ENCODE results near the gene ROS1. TPM values are rescaled to one million over a fixed set of nuclear protein-coding genes. Genes with fewer than 3 reads are reported as not detected.

Gene ROS1
- total RNA-seq, 1 donor from 2014 or later, result not detected

GRCh38 chr6:117423754-117424153 lies 2.0 kb downstream of the ROS1 start:
- Histone ChIP-seq H3K27me3 (ENCODE audit: insufficient read depth, low read length) (no peaks in the 10 kb centered on the region), H3K4me1 (ENCODE audit: insufficient read depth, low read length) (no peaks in the 10 kb centered on the region), H3K9ac (ENCODE audit: low read length) (no peak overlapping the region), H3K9me3 (ENCODE audit: insufficient read depth, low read depth, low read length) (no peaks in the 10 kb centered on the region), H4K20me1 (ENCODE audit: insufficient read depth, low read length) (no peaks in the 10 kb centered on the region), H3K4me2 (ENCODE audit: low read length) (no peak overlapping the region), H3K27ac (ENCODE audit: low read depth, low read length) (no peak overlapping the region), H3K79me2 (ENCODE audit: insufficient read depth, low read length) (no peaks in the 10 kb centered on the region), H2AFZ (ENCODE audit: low read depth, low read length) (no peak overlapping the region), H3K36me3 (ENCODE audit: insufficient read depth, low read length) (no peaks in the 10 kb centered on the region), H3K4me3 (ENCODE audit: insufficient read depth, low read depth, low read length) (no peak overlapping the region)
- DNase-seq (ENCODE audit: low read depth), result no peak
- no peak overlapping the region for H3K27ac Mint-ChIP-seq (ENCODE audit: unreplicated experiment)
- H3K4me3 Mint-ChIP-seq (ENCODE audit: unreplicated experiment), result no peak overlapping the region
- no peaks in the 10 kb centered on the region for H3K27me3 Mint-ChIP-seq (ENCODE audit: low read depth, unreplicated experiment)
- no peaks in the 10 kb centered on the region for H3K9me3 Mint-ChIP-seq (ENCODE audit: unreplicated experiment)
- FAIRE-seq, result no peak
- no peaks in the 10 kb centered on the region for H3K4me1 Mint-ChIP-seq (ENCODE audit: low read depth, unreplicated experiment)
- H3K36me3 Mint-ChIP-seq (ENCODE audit: low read depth, unreplicated experiment), result no peaks in the 10 kb centered on the region
- TF ChIP-seq EZH2 (IDR thresholded peaks at IDR 0.05; ENCODE audit: insufficient read depth, low read length), result no peak
- no peak for TF ChIP-seq CTCF (IDR thresholded peaks at IDR 0.05; ENCODE audit: insufficient read depth, low read depth, low read length)

GRCh38 chr6:117418320-117418719 lies 7.4 kb downstream of the ROS1 start:
- FAIRE-seq (no peak), DNase-seq (ENCODE audit: low read depth) (no peak)
- H3K27me3 Mint-ChIP-seq (ENCODE audit: low read depth, unreplicated experiment), result peaks cover 3% of the 10 kb centered on the region
- Histone ChIP-seq H3K4me2 (ENCODE audit: low read length) (no peak overlapping the region), H3K4me1 (ENCODE audit: insufficient read depth, low read length) (no peaks in the 10 kb centered on the region), H3K4me3 (ENCODE audit: insufficient read depth, low read depth, low read length) (no peak overlapping the region), H3K36me3 (ENCODE audit: insufficient read depth, low read length) (no peaks in the 10 kb centered on the region), H3K27ac (ENCODE audit: low read depth, low read length) (no peak overlapping the region), H3K9me3 (ENCODE audit: insufficient read depth, low read depth, low read length) (no peaks in the 10 kb centered on the region), H3K79me2 (ENCODE audit: insufficient read depth, low read length) (no peaks in the 10 kb centered on the region), H3K9ac (ENCODE audit: low read length) (no peak overlapping the region), H4K20me1 (ENCODE audit: insufficient read depth, low read length) (no peaks in the 10 kb centered on the region), H3K27me3 (ENCODE audit: insufficient read depth, low read length) (no peaks in the 10 kb centered on the region), H2AFZ (ENCODE audit: low read depth, low read length) (no peak overlapping the region)
- peaks cover 3% of the 10 kb centered on the region for H3K4me1 Mint-ChIP-seq (ENCODE audit: low read depth, unreplicated experiment)
- no peak for TF ChIP-seq CTCF (IDR thresholded peaks at IDR 0.05; ENCODE audit: insufficient read depth, low read depth, low read length)
- no peak overlapping the region for H3K4me3 Mint-ChIP-seq (ENCODE audit: unreplicated experiment)
- H3K9me3 Mint-ChIP-seq (ENCODE audit: unreplicated experiment), result no peaks in the 10 kb centered on the region
- no peak overlapping the region for H3K27ac Mint-ChIP-seq (ENCODE audit: unreplicated experiment)
- no peaks in the 10 kb centered on the region for H3K36me3 Mint-ChIP-seq (ENCODE audit: low read depth, unreplicated experiment)

- Mint-ChIP-seq H3K4me1 (ENCODE audit: low read depth, unreplicated experiment) (peaks cover 3% of the 10 kb centered on the region), H3K27ac (ENCODE audit: unreplicated experiment) (no peak overlapping the region), H3K27me3 (ENCODE audit: low read depth, unreplicated experiment) (peaks cover 3% of the 10 kb centered on the region), H3K9me3 (ENCODE audit: unreplicated experiment) (no peaks in the 10 kb centered on the region), H3K36me3 (ENCODE audit: low read depth, unreplicated experiment) (no peaks in the 10 kb centered on the region), H3K4me3 (ENCODE audit: unreplicated experiment) (no peak overlapping the region)
- Histone ChIP-seq H3K4me3 (ENCODE audit: insufficient read depth, low read depth, low read length) (no peak overlapping the region), H3K4me2 (ENCODE audit: low read length) (no peak overlapping the region), H2AFZ (ENCODE audit: low read depth, low read length) (no peak overlapping the region), H4K20me1 (ENCODE audit: insufficient read depth, low read length) (no peaks in the 10 kb centered on the region), H3K36me3 (ENCODE audit: insufficient read depth, low read length) (no peaks in the 10 kb centered on the region), H3K27ac (ENCODE audit: low read depth, low read length) (no peak overlapping the region), H3K9me3 (ENCODE audit: insufficient read depth, low read depth, low read length) (no peaks in the 10 kb centered on the region), H3K27me3 (ENCODE audit: insufficient read depth, low read length) (no peaks in the 10 kb centered on the region), H3K4me1 (ENCODE audit: insufficient read depth, low read length) (no peaks in the 10 kb centered on the region), H3K9ac (ENCODE audit: low read length) (no peak overlapping the region), H3K79me2 (ENCODE audit: insufficient read depth, low read length) (no peaks in the 10 kb centered on the region)
- FAIRE-seq (no peak), DNase-seq (ENCODE audit: low read depth) (peak; percentile 32)
- TF ChIP-seq EZH2 (IDR thresholded peaks at IDR 0.05; ENCODE audit: insufficient read depth, low read length) (no peak), CTCF (IDR thresholded peaks at IDR 0.05; ENCODE audit: insufficient read depth, low read depth, low read length) (no peak)
Measured at GRCh38 chr6:117417851-117418250, 7.9 kb downstream of the ROS1 start.
